Measurements from ENCODE around the gene ST7. TPM values are rescaled to one million over a fixed set of nuclear protein-coding genes. Genes with fewer than 3 reads are reported as not detected.
A peak's percentile ranks its signal among the peaks of the same experiment; 100 is the strongest.
"Not testable (repeated sequence)": the region's sequence is repeated elsewhere in the genome, so short reads cannot be mapped to it uniquely, and the experiment has no call there.

Gene ST7
- total RNA-seq, 1 experiment from 2014 or later, result 97.3 TPM

GRCh38 chr7:117025891-117026290 lies 72.6 kb downstream of the ST7 start:
- peak; percentile 78 for DNase-seq (ENCODE audit: low read depth, low spot score)
- in situ Hi-C loops (cut with HindIII; ENCODE audit: low pct_unique_long_range_greater_than_20kb, low sequenced_read_pairs), result no loop called here

GRCh38 chr7:117030346-117030745 lies 77.0 kb downstream of the ST7 start:
- in situ Hi-C loops (cut with HindIII; ENCODE audit: low pct_unique_long_range_greater_than_20kb, low sequenced_read_pairs); DNase-seq (ENCODE audit: low read depth, low spot score): not testable (repeated sequence)

GRCh38 chr7:117030793-117031192 lies 77.5 kb downstream of the ST7 start:
- in situ Hi-C loops (cut with HindIII; ENCODE audit: low pct_unique_long_range_greater_than_20kb, low sequenced_read_pairs), result not testable (repeated sequence)

GRCh38 chr7:117032810-117033209 lies 79.5 kb downstream of the ST7 start:
- DNase-seq (ENCODE audit: low read depth, low spot score), result no peak
- in situ Hi-C loops (cut with HindIII; ENCODE audit: low pct_unique_long_range_greater_than_20kb, low sequenced_read_pairs), result no loop called here

More at GRCh38 chr7:117030793-117031192, 77.5 kb downstream of the ST7 start:
- DNase-seq (ENCODE audit: low read depth, low spot score), result not testable (repeated sequence)

GRCh38 chr7:117034851-117035464 lies 81.7 kb downstream of the ST7 start:
- in situ Hi-C loops (cut with HindIII; ENCODE audit: low pct_unique_long_range_greater_than_20kb, low sequenced_read_pairs), result no loop called here
- DNase-seq (ENCODE audit: low read depth, low spot score), result no peak

- in situ Hi-C loops (cut with HindIII; ENCODE audit: low pct_unique_long_range_greater_than_20kb, low sequenced_read_pairs), result no loop called here
- DNase-seq (ENCODE audit: low read depth, low spot score), result no peak
Measured at GRCh38 chr7:117035465-117035862, 82.2 kb downstream of the ST7 start.

- DNase-seq (ENCODE audit: low read depth, low spot score), result no peak
- in situ Hi-C loops (cut with HindIII; ENCODE audit: low pct_unique_long_range_greater_than_20kb, low sequenced_read_pairs), result no loop called here
Measured at GRCh38 chr7:117036053-117036669, 82.9 kb downstream of the ST7 start.

GRCh38 chr7:117036836-117037235 lies 83.5 kb downstream of the ST7 start:
- no peak for DNase-seq (ENCODE audit: low read depth, low spot score)
- in situ Hi-C loops (cut with HindIII; ENCODE audit: low pct_unique_long_range_greater_than_20kb, low sequenced_read_pairs), result no loop called here

- DNase-seq (ENCODE audit: low read depth, low spot score), result no peak
- in situ Hi-C loops (cut with HindIII; ENCODE audit: low pct_unique_long_range_greater_than_20kb, low sequenced_read_pairs), result no loop called here
Measured at GRCh38 chr7:117038408-117038807, 85.1 kb downstream of the ST7 start.

GRCh38 chr7:117041007-117041406 lies 87.7 kb downstream of the ST7 start:
- in situ Hi-C loops (cut with HindIII; ENCODE audit: low pct_unique_long_range_greater_than_20kb, low sequenced_read_pairs), result no loop called here
- DNase-seq (ENCODE audit: low read depth, low spot score), result peak; percentile 93

GRCh38 chr7:117041822-117042221 lies 88.5 kb downstream of the ST7 start:
- DNase-seq (ENCODE audit: low read depth, low spot score), result no peak
- in situ Hi-C loops (cut with HindIII; ENCODE audit: low pct_unique_long_range_greater_than_20kb, low sequenced_read_pairs), result no loop called here

- in situ Hi-C loops (cut with HindIII; ENCODE audit: low pct_unique_long_range_greater_than_20kb, low sequenced_read_pairs), result no loop called here
- no peak for DNase-seq (ENCODE audit: low read depth, low spot score)
Measured at GRCh38 chr7:117043108-117043825, 90.0 kb downstream of the ST7 start.

- no peak for DNase-seq (ENCODE audit: low read depth, low spot score)
- in situ Hi-C loops (cut with HindIII; ENCODE audit: low pct_unique_long_range_greater_than_20kb, low sequenced_read_pairs), result no loop called here
Measured at GRCh38 chr7:117044664-117045063, 91.4 kb downstream of the ST7 start.

GRCh38 chr7:117045927-117046710 lies 92.8 kb downstream of the ST7 start:
- in situ Hi-C loops (cut with HindIII; ENCODE audit: low pct_unique_long_range_greater_than_20kb, low sequenced_read_pairs), result no loop called here
- no peak for DNase-seq (ENCODE audit: low read depth, low spot score)

GRCh38 chr7:117047496-117047895 lies 94.2 kb downstream of the ST7 start:
- in situ Hi-C loops (cut with HindIII; ENCODE audit: low pct_unique_long_range_greater_than_20kb, low sequenced_read_pairs), result no loop called here
- DNase-seq (ENCODE audit: low read depth, low spot score), result no peak

GRCh38 chr7:117048114-117048866 lies 95.0 kb downstream of the ST7 start:
- in situ Hi-C loops (cut with HindIII; ENCODE audit: low pct_unique_long_range_greater_than_20kb, low sequenced_read_pairs), result no loop called here

GRCh38 chr7:117048882-117049281 lies 95.6 kb downstream of the ST7 start:
- DNase-seq (ENCODE audit: low read depth, low spot score), result no peak
- in situ Hi-C loops (cut with HindIII; ENCODE audit: low pct_unique_long_range_greater_than_20kb, low sequenced_read_pairs), result no loop called here

More at GRCh38 chr7:117048114-117048866, 95.0 kb downstream of the ST7 start:
- no peak for DNase-seq (ENCODE audit: low read depth, low spot score)

Measured in SK-MEL-5 (cell line).